HG03025 (cell line): ENCODE results near the gene RPL31.
"Not testable (repeated sequence)": the region's sequence is repeated elsewhere in the genome, so short reads cannot be mapped to it uniquely, and the experiment has no call there.

Experiments used
- ATAC-seq: cut with Tn5 transposase; IDR thresholded peaks from one replicate; pipeline ENCODE4 v1.9.1; 2021; ENCODE audit warnings: mild to moderate bottlenecking, moderate library complexity; ENCODE audit not compliant: unreplicated experiment, low FRiP score

Gene RPL31

GRCh38 chr2:101023327-101024107 lies 21.4 kb downstream of the RPL31 start:
- no peak for ATAC-seq

GRCh38 chr2:101025561-101025960 lies 23.5 kb downstream of the RPL31 start:
- no peak for ATAC-seq

- no peak for ATAC-seq
These were observed 24.2 kb downstream of the RPL31 start for GRCh38 chr2:101026253-101026701.

- no peak for ATAC-seq
These were observed 24.9 kb downstream of the RPL31 start for GRCh38 chr2:101026923-101027469.

GRCh38 chr2:101027852-101028251 lies 25.8 kb downstream of the RPL31 start:
- ATAC-seq, result no peak

GRCh38 chr2:101030866-101031554 lies 28.9 kb downstream of the RPL31 start:
- ATAC-seq, result no peak

GRCh38 chr2:101032084-101032776 lies 30.1 kb downstream of the RPL31 start:
- no peak for ATAC-seq

- ATAC-seq, result no peak
These were observed 34.5 kb downstream of the RPL31 start for GRCh38 chr2:101036562-101036961.

GRCh38 chr2:101037161-101037755 lies 35.2 kb downstream of the RPL31 start:
- ATAC-seq, result no peak

GRCh38 chr2:101038455-101039255 lies 36.6 kb downstream of the RPL31 start:
- no peak for ATAC-seq

GRCh38 chr2:101040072-101040471 lies 38.0 kb downstream of the RPL31 start:
- ATAC-seq, result no peak

GRCh38 chr2:101040761-101041160 lies 38.7 kb downstream of the RPL31 start:
- ATAC-seq, result no peak

- no peak for ATAC-seq
These were observed 39.3 kb downstream of the RPL31 start for GRCh38 chr2:101041413-101041812.

GRCh38 chr2:101045330-101045729 lies 43.2 kb downstream of the RPL31 start:
- no peak for ATAC-seq

- no peak for ATAC-seq
These were observed 45.1 kb downstream of the RPL31 start for GRCh38 chr2:101047075-101047766.

GRCh38 chr2:101047774-101048173 lies 45.7 kb downstream of the RPL31 start:
- no peak for ATAC-seq

GRCh38 chr2:101048756-101049155 lies 46.7 kb downstream of the RPL31 start:
- ATAC-seq, result no peak

- not testable (repeated sequence) for ATAC-seq
These were observed 48.8 kb downstream of the RPL31 start for GRCh38 chr2:101050886-101051285.

GRCh38 chr2:101052147-101052546 lies 50.1 kb downstream of the RPL31 start:
- ATAC-seq, result no peak
